H1 (cell line): Measurements from ENCODE around the gene TM4SF18.

Source experiments
- GABPA ChIP-seq: IDR thresholded peaks from 2 replicates; pipeline ENCODE4 v1.6.1; 2011; ENCODE audit warnings: mild to moderate bottlenecking, low read length, moderate library complexity, borderline replicate concordance; ENCODE audit not compliant: insufficient read depth
- POLR2AphosphoS5 ChIP-seq: IDR thresholded peaks from 2 replicates; pipeline ENCODE4 v1.6.1; 2011; ENCODE audit warnings: low read depth, low read length
- RFX5 ChIP-seq: IDR thresholded peaks from 2 replicates; pipeline ENCODE4 v1.6.1; 2011; ENCODE audit warnings: low read depth, low read length, improper control_type of control experiment, borderline replicate concordance
- SP1 ChIP-seq: IDR thresholded peaks from 2 replicates; pipeline ENCODE4 v1.6.1; 2011; ENCODE audit warnings: low read depth, low read length
- TEAD4 ChIP-seq: IDR thresholded peaks from 2 replicates; pipeline ENCODE4 v1.6.1; 2012; ENCODE audit warnings: low read depth, low read length, inconsistent platforms, mixed read lengths

DNA sequence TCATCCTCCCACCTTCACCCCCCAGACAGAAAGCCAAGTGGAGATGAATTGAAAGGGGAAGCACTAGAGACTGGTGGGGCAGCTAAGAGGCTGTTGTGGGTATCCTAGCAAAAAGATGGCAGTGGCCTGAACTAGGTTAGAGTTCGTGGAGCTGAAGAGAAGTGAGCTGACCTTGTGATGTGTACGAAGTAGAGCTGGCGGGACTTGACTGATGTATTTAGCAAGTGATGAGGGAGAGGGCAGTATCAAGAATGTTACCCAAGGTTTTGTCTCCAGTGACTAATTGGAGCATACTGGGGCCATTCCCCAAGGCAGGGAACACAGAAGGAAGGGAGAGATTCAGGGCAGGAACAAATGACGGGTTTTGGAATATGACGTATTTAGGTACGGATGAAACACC is 61.8 kb downstream of the TM4SF18 start:
- TF ChIP-seq RFX5 = no peak
- no peak for TF ChIP-seq GABPA
- no peak for TF ChIP-seq SP1
- TF ChIP-seq TEAD4 = no peak
- no peak for TF ChIP-seq POLR2AphosphoS5
